ENCODE measurements around the gene FAHD2B.
"Not testable (repeated sequence)": the region's sequence is repeated elsewhere in the genome, so short reads cannot be mapped to it uniquely, and the experiment has no call there.

The FAHD2B gene

DNA sequence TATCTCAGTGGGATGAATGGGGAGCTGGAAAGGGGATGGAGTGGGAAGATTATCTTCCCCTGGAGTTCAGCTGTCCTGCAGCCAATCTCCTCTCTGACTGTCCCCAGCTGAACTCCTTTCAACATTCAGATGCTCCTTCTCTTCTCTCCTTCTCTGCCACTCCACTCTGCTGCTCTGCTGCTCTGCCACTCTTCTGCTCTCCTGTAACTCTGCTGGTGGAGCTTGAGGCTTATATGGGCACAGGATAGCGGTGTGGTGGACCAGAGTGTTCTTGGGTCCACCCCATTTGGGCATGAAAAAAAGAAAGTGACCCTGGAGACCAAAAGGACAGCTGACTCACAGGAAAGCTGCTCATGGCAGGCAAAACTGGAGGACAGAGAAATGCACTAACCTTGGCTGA is 26.6 kb downstream of the FAHD2B start:
- in situ Hi-C loops (cut with MboI; ENCODE audit: low sequenced_read_pairs): no loop called here

DNA sequence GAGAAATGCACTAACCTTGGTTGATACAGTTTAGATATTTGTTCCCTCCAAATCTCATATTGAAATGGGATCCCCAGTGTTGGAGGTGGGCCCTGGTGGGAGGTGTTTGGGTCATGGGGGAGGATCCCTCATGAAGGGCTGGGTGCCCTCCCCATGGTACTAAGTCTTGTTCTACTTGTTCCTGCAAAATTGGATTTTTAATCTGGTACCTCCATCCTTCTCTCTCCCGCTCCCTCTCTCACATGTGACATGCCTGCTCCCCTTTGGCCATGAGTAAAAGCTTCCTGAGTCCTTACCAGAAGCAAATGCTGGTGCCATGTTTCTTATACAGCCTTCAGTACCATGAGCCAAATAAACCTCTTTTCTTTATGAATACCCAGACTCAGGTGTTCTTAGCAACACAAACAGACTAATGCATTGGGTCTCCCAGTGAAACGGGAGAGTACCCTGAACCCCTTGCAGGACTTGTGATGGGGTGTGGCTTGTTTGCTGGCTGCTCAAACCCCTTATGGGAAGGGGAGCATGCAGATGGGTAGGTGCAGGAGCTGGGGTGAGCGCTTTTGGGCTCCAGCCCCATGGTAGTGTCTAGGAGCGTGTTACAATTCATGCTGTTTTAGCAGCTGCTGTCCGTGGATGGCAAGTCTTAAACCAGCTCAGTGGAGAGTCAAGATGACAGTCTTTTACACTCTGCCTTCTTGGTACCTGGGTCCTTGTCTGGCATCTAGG is 27.2 kb downstream of the FAHD2B start:
- in situ Hi-C loops (cut with MboI; ENCODE audit: low sequenced_read_pairs): no loop called here

GRCh38 chr2:97066030-97066429 is 28.7 kb downstream of the FAHD2B start:
- in situ Hi-C loops (cut with MboI; ENCODE audit: low sequenced_read_pairs): not testable (repeated sequence)

DNA sequence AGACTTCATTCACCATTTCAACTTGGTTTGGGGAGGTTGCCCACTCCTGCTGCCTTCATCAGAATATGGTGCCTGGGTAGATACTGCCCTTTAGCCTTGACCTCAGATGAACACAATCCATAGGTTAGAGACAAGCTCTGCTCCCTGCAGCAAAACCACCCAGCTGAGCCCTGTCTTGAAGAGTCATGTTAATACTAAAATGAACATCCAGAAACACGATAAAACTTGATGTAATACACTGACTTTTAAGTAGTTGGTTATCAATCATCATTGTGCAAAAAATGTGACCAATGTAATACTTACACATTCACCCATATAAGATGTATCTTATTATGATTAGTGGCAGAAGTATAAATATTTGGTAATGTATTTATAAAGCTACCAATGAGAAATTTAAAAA is 32.7 kb downstream of the FAHD2B start:
- in situ Hi-C loops (cut with MboI; ENCODE audit: low sequenced_read_pairs): not testable (repeated sequence)

DNA sequence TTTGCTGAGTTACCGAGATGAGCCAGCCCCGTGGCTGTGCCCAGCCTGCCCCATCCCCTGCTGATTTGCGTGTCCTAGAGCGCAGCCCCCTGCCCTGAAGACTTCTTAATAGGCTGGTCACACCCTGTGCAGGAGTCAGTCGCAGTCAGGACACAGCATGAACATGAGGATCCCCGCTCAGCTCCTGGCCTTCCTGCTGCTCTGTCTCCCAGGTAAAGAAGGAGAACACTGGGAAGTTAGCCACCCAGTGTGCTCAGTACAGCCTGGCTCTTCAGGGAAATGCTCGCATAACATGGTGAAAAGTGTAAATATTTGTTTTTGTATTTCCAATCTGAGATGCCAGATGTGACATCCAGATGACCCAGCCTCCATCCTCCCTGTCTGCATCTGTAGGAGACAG is 34.9 kb downstream of the FAHD2B start:
- in situ Hi-C loops (cut with MboI; ENCODE audit: low sequenced_read_pairs): not testable (repeated sequence)

GRCh38 chr2:97056150-97056549 is 38.5 kb downstream of the FAHD2B start:
- in situ Hi-C loops (cut with MboI; ENCODE audit: low sequenced_read_pairs): not testable (repeated sequence)

DNA sequence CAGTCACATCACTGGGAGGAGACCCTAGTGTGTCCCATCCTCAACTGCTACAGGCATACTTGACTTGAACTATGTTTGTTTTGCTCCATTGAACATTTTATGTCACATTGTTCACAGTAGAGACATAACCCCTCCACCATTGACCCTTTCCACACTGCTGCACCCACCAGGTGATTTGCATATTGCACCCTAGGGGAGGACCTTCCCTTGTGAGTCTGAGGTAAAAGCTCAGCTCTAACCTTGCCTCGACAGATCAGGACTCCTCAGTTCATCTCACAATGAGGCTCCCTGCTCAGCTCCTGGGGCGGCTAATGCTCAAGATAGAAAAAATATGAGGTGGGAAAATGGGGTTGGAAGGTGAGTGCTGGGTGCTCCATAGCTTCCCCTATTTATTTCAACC is 44.6 kb downstream of the FAHD2B start:
- in situ Hi-C loops (cut with MboI; ENCODE audit: low sequenced_read_pairs): not testable (repeated sequence)

DNA sequence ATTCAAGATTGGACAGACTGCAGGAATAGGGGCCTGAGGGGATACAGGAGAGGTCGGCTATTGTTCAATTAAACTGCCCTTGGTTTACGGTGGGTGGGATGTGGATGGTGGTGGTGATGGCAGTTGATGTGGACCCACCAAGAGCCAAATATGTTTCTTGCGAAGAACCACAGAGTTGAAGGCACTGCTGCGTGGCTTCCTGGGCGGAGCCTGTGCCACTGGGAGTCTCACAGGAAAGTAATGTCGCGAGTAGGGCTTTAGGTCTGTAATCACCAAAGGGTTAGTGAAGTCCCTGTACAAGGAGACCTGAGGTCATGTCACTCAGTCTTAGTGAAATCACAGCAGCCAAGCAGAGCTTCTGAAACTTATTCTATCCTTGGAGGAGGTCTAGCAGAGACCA is 46.2 kb downstream of the FAHD2B start:
- in situ Hi-C loops (cut with MboI; ENCODE audit: low sequenced_read_pairs): not testable (repeated sequence)

DNA sequence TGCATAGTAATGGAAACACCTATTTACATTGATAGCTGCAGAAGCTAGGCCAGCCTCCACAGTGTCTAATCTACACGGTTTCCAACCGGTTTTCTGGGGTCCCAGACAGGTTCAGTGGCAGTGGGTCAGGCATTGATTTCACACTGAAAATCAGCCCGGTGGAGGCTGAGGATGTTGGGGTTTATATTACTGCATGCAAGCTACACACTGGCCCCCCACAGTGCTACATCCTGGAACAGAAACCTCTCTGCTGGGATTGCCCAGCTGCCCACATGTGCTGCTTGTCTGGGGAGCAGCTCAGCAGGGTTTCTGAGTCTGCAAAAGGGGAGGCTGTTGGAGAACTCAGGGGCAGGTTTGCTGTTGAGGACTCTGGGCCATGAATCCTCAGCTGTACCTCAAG is 48.0 kb downstream of the FAHD2B start:
- in situ Hi-C loops (cut with MboI; ENCODE audit: low sequenced_read_pairs): not testable (repeated sequence)

GRCh38 chr2:97045895-97046499 is 48.7 kb downstream of the FAHD2B start:
- in situ Hi-C loops (cut with MboI; ENCODE audit: low sequenced_read_pairs): not testable (repeated sequence)

Data from hTERT RPE-1 (cell line).